B cell (primary cell): ENCODE measurements around the gene ADD3. TPM values are rescaled to one million over a fixed set of nuclear protein-coding genes. Genes with fewer than 3 reads are reported as not detected.

Experiments used
- ATAC-seq: fragments of 200-7000 bp; cut with Tn5 transposase; one replicate; pipeline ENCODE4 v1.10.0; 2021; ENCODE audit warnings: low read depth, mild to moderate bottlenecking, moderate number of reproducible peaks, moderate library complexity
- CTCF ChIA-PET: fragments of 350-600 bp; sonication (Branson Sonifier 250); formaldehyde crosslinking; loops from one replicate; lab custom pipeline; 2021; ENCODE audit warnings: antibody characterized with exemption, inconsistent platforms; lab: Charles Lee
- POLR2A ChIA-PET: fragments of 350-600 bp; sonication (Branson Sonifier 250); formaldehyde crosslinking; loops from one replicate; lab custom pipeline; 2021; ENCODE audit warnings: antibody characterized with exemption; lab: Charles Lee
- DNase-seq: peaks from one replicate; pipeline ENCODE4 v3.0.0; 2013
- H2AFZ ChIP-seq: 2 replicates; pipeline ENCODE4 v1.6.1; 2012; ENCODE audit warnings: mild to moderate bottlenecking, low read depth, low read length; ENCODE audit not compliant: insufficient read depth, poor library complexity, severe bottlenecking
- H3K27ac ChIP-seq, 2 donors: 1 replicate in 1 of 2; 2 replicates in 1 of 2; pipeline ENCODE4 v1.5.1; 2012 to 2013; ENCODE audit warnings: low read length in 2 of 2, mild to moderate bottlenecking in 2 of 2, moderate library complexity in 1 of 2
- H3K27me3 ChIP-seq, 4 experiments: fragments of 200-600 bp in 1 of 4; sonication (generic) in 1 of 4; replicated peaks in 1 of 4; 1 replicate in 2 of 4; 2 replicates in 2 of 4; pipeline versions ENCODE4 v1.6.1 to v1.7.0; 2013 to 2016; ENCODE audit warnings: low read length in 3 of 4, mild to moderate bottlenecking in 2 of 4, mixed read lengths in 1 of 4, moderate library complexity in 1 of 4; ENCODE audit not compliant: insufficient read depth in 4 of 4, control insufficient read depth in 3 of 4; ENCODE audit errors: control extremely low read depth in 1 of 4
- H3K36me3 ChIP-seq, 2 experiments: replicated peaks in 1 of 2; 1 replicate in 1 of 2; 2 replicates in 1 of 2; pipeline versions ENCODE4 v1.6.1 to v1.7.1; 2013; ENCODE audit warnings: low read length in 1 of 2; ENCODE audit not compliant: insufficient read depth in 2 of 2, control insufficient read depth in 1 of 2; ENCODE audit errors: control extremely low read depth in 1 of 2, extremely low read depth in 1 of 2
- H3K4me1 ChIP-seq, 2 donors: fragments of 200-600 bp in 1 of 2; sonication (generic) in 1 of 2; 1 replicate in 1 of 2; 2 replicates in 1 of 2; pipeline versions ENCODE4 v1.5.1 to v1.6.1; 2013 to 2017; ENCODE audit warnings: low read length in 2 of 2; ENCODE audit not compliant: control insufficient read depth in 2 of 2, insufficient read depth in 2 of 2
- H3K4me2 ChIP-seq: replicated peaks from 2 replicates; pipeline ENCODE3; 2012; ENCODE audit warnings: mild to moderate bottlenecking, low read depth, low read length; ENCODE audit not compliant: poor library complexity, severe bottlenecking
- H3K4me3 ChIP-seq, 5 experiments: fragments of 200-600 bp in 1 of 5; sonication (generic) in 1 of 5; 1 replicate in 3 of 5; 2 replicates in 2 of 5; pipeline versions ENCODE4 v1.5.1 to v1.7.0; 2011 to 2016; ENCODE audit warnings: low read length in 4 of 5, mild to moderate bottlenecking in 4 of 5, low read depth in 2 of 5, control low read depth in 1 of 5, moderate library complexity in 1 of 5; ENCODE audit not compliant: insufficient read depth in 1 of 5; ENCODE audit errors: control extremely low read depth in 1 of 5, extremely low read depth in 1 of 5
- H3K79me2 ChIP-seq: fragments of 200-600 bp; sonication (generic); one replicate; pipeline ENCODE4 v1.6.0; 2016; ENCODE audit warnings: low read length; ENCODE audit not compliant: control insufficient read depth, insufficient read depth
- H3K9ac ChIP-seq: fragments of 200-600 bp; sonication (generic); 2 replicates; pipeline ENCODE4 v1.6.1; 2017; ENCODE audit warnings: mild to moderate bottlenecking, low read length, moderate library complexity
- H3K9me3 ChIP-seq, 3 donors: one replicate each; pipeline versions ENCODE4 v1.6.1 to v1.7.1; 2013; ENCODE audit warnings: low read length in 2 of 3; ENCODE audit not compliant: control insufficient read depth in 2 of 3, insufficient read depth in 1 of 3; ENCODE audit errors: control extremely low read depth in 1 of 3
- H4K20me1 ChIP-seq: 2 replicates; pipeline ENCODE4 v1.6.0; 2012; ENCODE audit warnings: mild to moderate bottlenecking, low read length; ENCODE audit not compliant: insufficient read depth, control insufficient read depth, poor library complexity, severe bottlenecking
- H3K27ac Mint-ChIP-seq: one replicate; pipeline ENCODE4 v1.8.0; 2021; ENCODE audit warnings: mixed read lengths
- H3K27me3 Mint-ChIP-seq: one replicate; pipeline ENCODE4 v1.8.0; 2021; ENCODE audit warnings: mixed read lengths
- H3K4me1 Mint-ChIP-seq: one replicate; pipeline ENCODE4 v1.8.0; 2021; ENCODE audit warnings: mixed read lengths
- H3K4me3 Mint-ChIP-seq: one replicate; pipeline ENCODE4 v1.8.0; 2021; ENCODE audit warnings: mixed read lengths
- H3K9me3 Mint-ChIP-seq: one replicate; pipeline ENCODE4 v1.8.0; 2022; ENCODE audit warnings: mixed read lengths; ENCODE audit not compliant: insufficient read depth
- EZH2 ChIP-seq: IDR thresholded peaks from 2 replicates; pipeline ENCODE4 v1.6.1; 2012; ENCODE audit warnings: borderline replicate concordance, low read depth, mild to moderate bottlenecking, moderate library complexity, low read length; ENCODE audit not compliant: insufficient read depth, poor library complexity, severe bottlenecking
- WGBS: methylation state at CpG from one replicate; pipeline ENCODE4 v1.1.5; 2013; ENCODE audit warnings: missing lambda C conversion rate; ENCODE audit not compliant: insufficient coverage; 5-methylcytosine and 5-hydroxymethylcytosine counted together
- intact Hi-C: fragments of 100-400 bp; cut with micrococcal nuclease; formaldehyde crosslinking; loops from one replicate; pipeline ENCODE4 v1.10.0; 2022
- polyA plus RNA-seq: library from polyadenylated mRNA; depleted of rRNA; stranded (reverse); fragments of >200 nt; gene quantifications from 2 replicates; pipeline ENCODE4 v1.2.3, GENCODE V29; 2012
- total RNA-seq, 2 donors: library from RNA; stranded (reverse); fragments of 120-200 nt in 1 of 2; gene quantifications; 1 replicate in 1 of 2; 2 replicates in 1 of 2; pipeline versions ENCODE4 v1.2.3 to v1.2.4, GENCODE V29; 2013 to 2022
- TF ChIP-seq, protein P1 (sequence below): fragments of 200-600 bp; IDR thresholded peaks from one replicate; pipeline ENCODE4 v1.8.0; 2022; ENCODE audit warnings: antibody characterized with exemption, mild to moderate bottlenecking

The ADD3 gene
- total and polyA plus RNA-seq, 2 donors (not counting 1 experiment from before 2014, with no cell fraction given) = 156 to 185 TPM

DNA sequence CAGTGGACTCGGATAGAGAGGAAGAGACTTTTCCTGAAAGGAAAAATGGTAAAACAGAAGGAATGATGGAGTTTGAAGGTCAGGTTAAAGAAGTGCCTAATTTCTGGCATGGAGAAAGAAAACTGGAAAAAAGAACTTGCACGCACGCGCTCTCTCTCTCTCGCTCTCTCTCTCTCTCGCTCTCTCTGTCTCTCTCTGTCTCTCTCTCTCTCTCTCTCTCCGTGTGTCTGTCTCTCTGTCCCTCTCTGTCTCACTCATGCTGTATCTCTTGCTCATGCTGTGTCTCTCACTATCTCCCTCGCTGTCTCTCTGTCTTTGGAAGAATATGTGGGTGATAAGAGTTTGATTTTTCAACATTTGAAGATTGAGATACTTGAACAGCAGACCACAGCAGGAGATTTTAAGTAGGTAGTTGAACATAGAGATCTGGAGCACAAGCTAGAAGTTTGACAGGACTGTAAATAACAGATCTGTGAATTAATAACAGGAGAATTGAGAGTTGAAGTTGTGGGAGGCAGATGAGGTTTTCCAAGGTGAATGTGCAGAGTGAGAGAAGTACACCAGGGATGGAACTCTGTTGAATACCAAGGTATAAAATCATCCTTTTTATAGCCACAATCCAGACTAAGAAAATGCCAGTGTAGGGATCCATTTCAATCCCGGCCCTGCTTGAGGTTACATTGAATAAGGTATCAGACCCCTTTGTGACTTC lies 33.1 kb downstream of the ADD3 start:
- Histone ChIP-seq H3K27me3 (no peaks in the 10 kb centered on the region), H3K9me3 (no peaks in the 10 kb centered on the region), H3K9ac (no peak overlapping the region), H2AFZ (no peak overlapping the region), H3K4me3 (no peak overlapping the region), H3K4me1 (peaks cover 14 to 16% of the 10 kb centered on the region in 2 donors), H4K20me1 (peaks cover 24% of the 10 kb centered on the region), H3K4me2 (no peak overlapping the region), H3K79me2 (peaks cover 94% of the 10 kb centered on the region), H3K36me3 (no peaks in the 10 kb centered on the region), H3K27ac (no peak overlapping the region)
- WGBS = 91% methylated on average over 1 of the region's 9 CpGs
- no peaks in the 10 kb centered on the region for H3K9me3 Mint-ChIP-seq
- CTCF ChIA-PET = interaction anchor here (1.2 kb wide), 1 partner anchor 157 kb away, joined by 3 read pairs; no protein-coding TSS in a partner anchor
- TF ChIP-seq, protein P1, sequence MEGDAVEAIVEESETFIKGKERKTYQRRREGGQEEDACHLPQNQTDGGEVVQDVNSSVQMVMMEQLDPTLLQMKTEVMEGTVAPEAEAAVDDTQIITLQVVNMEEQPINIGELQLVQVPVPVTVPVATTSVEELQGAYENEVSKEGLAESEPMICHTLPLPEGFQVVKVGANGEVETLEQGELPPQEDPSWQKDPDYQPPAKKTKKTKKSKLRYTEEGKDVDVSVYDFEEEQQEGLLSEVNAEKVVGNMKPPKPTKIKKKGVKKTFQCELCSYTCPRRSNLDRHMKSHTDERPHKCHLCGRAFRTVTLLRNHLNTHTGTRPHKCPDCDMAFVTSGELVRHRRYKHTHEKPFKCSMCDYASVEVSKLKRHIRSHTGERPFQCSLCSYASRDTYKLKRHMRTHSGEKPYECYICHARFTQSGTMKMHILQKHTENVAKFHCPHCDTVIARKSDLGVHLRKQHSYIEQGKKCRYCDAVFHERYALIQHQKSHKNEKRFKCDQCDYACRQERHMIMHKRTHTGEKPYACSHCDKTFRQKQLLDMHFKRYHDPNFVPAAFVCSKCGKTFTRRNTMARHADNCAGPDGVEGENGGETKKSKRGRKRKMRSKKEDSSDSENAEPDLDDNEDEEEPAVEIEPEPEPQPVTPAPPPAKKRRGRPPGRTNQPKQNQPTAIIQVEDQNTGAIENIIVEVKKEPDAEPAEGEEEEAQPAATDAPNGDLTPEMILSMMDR = no peak
- no peak for TF ChIP-seq EZH2
- H3K27ac Mint-ChIP-seq = peak overlapping the region; percentile 8
- H3K4me3 Mint-ChIP-seq = no peak overlapping the region
- H3K27me3 Mint-ChIP-seq = no peaks in the 10 kb centered on the region
- POLR2A ChIA-PET = no interaction called here
- ATAC-seq (no peak), DNase-seq (no peak)
- H3K4me1 Mint-ChIP-seq = peaks cover 45% of the 10 kb centered on the region
- intact Hi-C loops = loop anchor here (5.0 kb wide), 1 partner anchor 36 kb away; no protein-coding TSS in a partner anchor

DNA sequence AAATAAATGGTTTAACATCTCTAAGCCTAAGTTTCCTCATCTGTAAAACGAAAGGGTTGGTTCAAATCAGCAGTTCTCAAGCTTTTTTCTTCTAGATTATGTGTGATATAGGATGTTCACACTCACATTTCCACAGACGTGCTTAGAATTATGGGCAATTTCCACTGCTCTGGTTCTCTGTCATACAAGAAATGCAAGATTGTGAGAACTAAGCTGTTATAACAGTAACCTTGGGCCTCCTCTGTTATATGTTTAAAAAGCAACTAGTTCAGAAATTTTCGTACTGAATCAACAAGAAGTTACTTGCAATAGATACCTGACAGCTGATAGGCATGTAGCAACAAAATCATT lies 33.7 kb downstream of the ADD3 start:
- Histone ChIP-seq H3K36me3 (no peaks in the 10 kb centered on the region), H3K9ac (no peak overlapping the region), H2AFZ (no peak overlapping the region), H3K4me2 (no peak overlapping the region), H3K27me3 (no peaks in the 10 kb centered on the region), H3K9me3 (no peaks in the 10 kb centered on the region), H3K79me2 (peaks cover 94% of the 10 kb centered on the region), H3K27ac (no peak overlapping the region), H4K20me1 (peaks cover 23% of the 10 kb centered on the region), H3K4me1 (peaks cover 12 to 16% of the 10 kb centered on the region in 2 donors), H3K4me3 (no peak overlapping the region)
- TF ChIP-seq, protein P1 = no peak
- no peak for TF ChIP-seq EZH2
- no peak overlapping the region for H3K4me3 Mint-ChIP-seq
- no peaks in the 10 kb centered on the region for H3K9me3 Mint-ChIP-seq
- ChIA-PET POLR2A (no interaction called here), CTCF (interaction anchor here (1.2 kb wide), 1 partner anchor 157 kb away, joined by 3 read pairs; no protein-coding TSS in a partner anchor)
- no peaks in the 10 kb centered on the region for H3K27me3 Mint-ChIP-seq
- intact Hi-C loops = loop anchor here (5.0 kb wide), 1 partner anchor 36 kb away; no protein-coding TSS in a partner anchor
- no CpG with 5 or more reads among the region's 3 CpGs for WGBS
- H3K4me1 Mint-ChIP-seq = peaks cover 46% of the 10 kb centered on the region
- ATAC-seq (no peak), DNase-seq (no peak)
- H3K27ac Mint-ChIP-seq = no peak overlapping the region
